Measurements from ENCODE around the gene RNASEH2A. TPM values are rescaled to one million over a fixed set of nuclear protein-coding genes. Genes with fewer than 3 reads are reported as not detected.

The RNASEH2A gene
- 10 to 100 TPM; 40.3 to 44.1 TPM for total RNA-seq

- peaks cover 27% of the 10 kb centered on the region for H3K36me3 Mint-ChIP-seq (ENCODE audit: low read depth)
These were observed at the start of gene RNASEH2A for GRCh38 chr19:12806242-12807081. Gene RNASEH2A, plus strand, starts transcription at chr19:12806584. Its CDS starts 90 bp downstream, at chr19:12806674.

DNA sequence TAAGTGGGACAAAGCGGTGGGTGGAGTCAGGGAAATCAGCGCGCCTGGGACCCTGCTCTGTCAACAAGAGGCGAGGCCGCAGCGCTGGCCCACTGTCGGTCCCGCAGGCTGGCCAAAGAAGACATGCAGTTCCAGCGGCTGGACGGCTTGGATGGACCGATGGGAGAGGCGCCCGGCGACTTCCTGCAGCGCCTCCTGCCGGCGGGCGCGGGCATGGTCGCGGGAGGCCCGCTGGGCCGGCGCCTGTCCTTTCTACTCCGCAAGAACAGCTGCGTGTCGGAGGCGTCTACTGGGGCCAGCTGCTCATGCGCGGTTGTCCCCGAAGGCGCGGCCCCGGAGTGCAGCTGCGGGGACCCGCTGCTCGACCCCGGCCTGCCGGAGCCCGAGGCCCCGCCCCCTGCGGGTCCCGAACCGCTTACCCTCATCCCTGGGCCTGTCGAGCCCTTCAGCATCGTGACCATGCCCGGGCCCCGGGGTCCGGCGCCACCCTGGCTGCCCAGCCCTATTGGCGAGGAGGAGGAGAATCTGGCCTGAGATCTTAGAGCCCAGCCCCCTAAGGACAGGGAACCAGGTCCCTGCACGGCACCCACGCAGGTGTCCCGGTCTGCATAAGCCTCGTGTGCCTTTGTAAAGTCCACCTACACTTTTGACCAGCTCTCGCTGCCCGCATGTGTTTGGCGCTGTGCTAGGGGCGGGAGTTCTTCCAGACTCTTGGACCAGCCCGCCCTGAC lies 48.7 kb upstream of the RNASEH2A start:
- Mint-ChIP-seq H3K27ac (no peak overlapping the region), H3K36me3 (ENCODE audit: low read depth) (no peaks in the 10 kb centered on the region), H3K4me3 (peak overlapping the region; percentile 41), H3K9me3 (no peaks in the 10 kb centered on the region), H3K27me3 (peaks cover 18% of the 10 kb centered on the region), H3K4me1 (ENCODE audit: low read depth) (peaks cover 10% of the 10 kb centered on the region)
- ATAC-seq (peak; percentile 83), DNase-seq (peak; percentile 77)
- TF ChIP-seq, protein P1, sequence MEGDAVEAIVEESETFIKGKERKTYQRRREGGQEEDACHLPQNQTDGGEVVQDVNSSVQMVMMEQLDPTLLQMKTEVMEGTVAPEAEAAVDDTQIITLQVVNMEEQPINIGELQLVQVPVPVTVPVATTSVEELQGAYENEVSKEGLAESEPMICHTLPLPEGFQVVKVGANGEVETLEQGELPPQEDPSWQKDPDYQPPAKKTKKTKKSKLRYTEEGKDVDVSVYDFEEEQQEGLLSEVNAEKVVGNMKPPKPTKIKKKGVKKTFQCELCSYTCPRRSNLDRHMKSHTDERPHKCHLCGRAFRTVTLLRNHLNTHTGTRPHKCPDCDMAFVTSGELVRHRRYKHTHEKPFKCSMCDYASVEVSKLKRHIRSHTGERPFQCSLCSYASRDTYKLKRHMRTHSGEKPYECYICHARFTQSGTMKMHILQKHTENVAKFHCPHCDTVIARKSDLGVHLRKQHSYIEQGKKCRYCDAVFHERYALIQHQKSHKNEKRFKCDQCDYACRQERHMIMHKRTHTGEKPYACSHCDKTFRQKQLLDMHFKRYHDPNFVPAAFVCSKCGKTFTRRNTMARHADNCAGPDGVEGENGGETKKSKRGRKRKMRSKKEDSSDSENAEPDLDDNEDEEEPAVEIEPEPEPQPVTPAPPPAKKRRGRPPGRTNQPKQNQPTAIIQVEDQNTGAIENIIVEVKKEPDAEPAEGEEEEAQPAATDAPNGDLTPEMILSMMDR (IDR thresholded peaks at IDR 0.05) = peak; percentile 98
- CTCF ChIA-PET = interaction anchor here (0.6 to 17.4 kb wide), 45 partner anchors 9 to 264 kb away, joined by 3 to 480 read pairs (median 5); partner anchors contain the start of genes DNASE2, FBXW9, GET3 and JUNB
- POLR2A ChIA-PET = interaction anchor here (0.9 to 2.9 kb wide), 7 partner anchors 11 to 89 kb away, joined by 3 to 9 read pairs (median 3); no protein-coding TSS in a partner anchor
- intact Hi-C loops (cut with micrococcal nuclease) = no loop called here

More at GRCh38 chr19:12806242-12807081, at the start of gene RNASEH2A:
- CTCF ChIA-PET = interaction anchor here (1.1 to 2.4 kb wide), 8 partner anchors 10 to 41 kb away, joined by 3 to 20 read pairs (median 5); partner anchors contain the start of gene JUNB
- intact Hi-C loops (cut with micrococcal nuclease) = no loop called here
- POLR2A ChIA-PET = interaction anchor here (0.6 to 1.9 kb wide), 8 partner anchors 9 to 131 kb away, joined by 3 to 8 read pairs (median 3); partner anchors contain the start of genes CALR and JUNB
- Mint-ChIP-seq H3K9me3 (no peaks in the 10 kb centered on the region), H3K4me1 (ENCODE audit: low read depth) (peaks cover 18% of the 10 kb centered on the region), H3K27ac (peak within 1 kb of the TSS; percentile 89), H3K4me3 (peak within 1 kb of the TSS; percentile 86), H3K27me3 (peaks cover 2% of the 10 kb centered on the region)
- peak; percentile 93 for DNase-seq
- TF ChIP-seq, protein P1 (IDR thresholded peaks at IDR 0.05) = no peak
- peak; percentile 91 for ATAC-seq

DNA sequence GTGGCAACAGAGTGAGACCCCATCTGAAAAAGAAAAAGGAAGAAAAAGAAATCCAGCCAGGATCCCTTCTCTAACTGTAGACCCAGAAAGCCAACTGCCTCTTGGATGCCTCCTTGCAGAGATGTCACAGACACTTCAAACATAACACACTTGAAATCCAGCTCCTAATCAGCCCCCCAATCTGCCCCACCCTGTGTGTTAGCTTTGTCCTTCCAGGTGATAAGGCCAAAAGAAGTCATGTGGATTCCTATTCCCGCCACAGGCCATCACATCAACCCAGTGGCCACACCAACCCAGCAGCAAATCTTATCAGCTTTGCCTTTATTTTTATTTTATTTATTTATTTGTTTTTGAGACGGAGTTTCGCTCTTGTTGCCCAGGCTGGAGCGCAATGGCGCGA lies 46.7 kb upstream of the RNASEH2A start:
- no peaks in the 10 kb centered on the region for H3K9me3 Mint-ChIP-seq
- ATAC-seq (no peak), DNase-seq (no peak)
- TF ChIP-seq, protein P1 (IDR thresholded peaks at IDR 0.05) = no peak
- ChIA-PET POLR2A (interaction anchor here (0.7 to 2.9 kb wide), 6 partner anchors 13 to 37 kb away, joined by 3 to 9 read pairs (median 4); no protein-coding TSS in a partner anchor), CTCF (interaction anchor here (0.8 to 17.4 kb wide), 29 partner anchors 10 to 178 kb away, joined by 3 to 480 read pairs (median 5); partner anchors contain the start of genes DNASE2, FBXW9, GET3 and JUNB)
- intact Hi-C loops (cut with micrococcal nuclease) = loop anchor here (2.0 to 5.0 kb wide), 2 partner anchors 37 to 88 kb away; no protein-coding TSS in a partner anchor
- H3K27me3 Mint-ChIP-seq = peaks cover 12% of the 10 kb centered on the region
- no peak overlapping the region for H3K4me3 Mint-ChIP-seq
- H3K36me3 Mint-ChIP-seq (ENCODE audit: low read depth) = no peaks in the 10 kb centered on the region
- H3K27ac Mint-ChIP-seq = no peak overlapping the region
- peaks cover 10% of the 10 kb centered on the region for H3K4me1 Mint-ChIP-seq (ENCODE audit: low read depth)

- TF ChIP-seq, protein P1 (IDR thresholded peaks at IDR 0.05) = no peak
- H3K27ac Mint-ChIP-seq = no peak overlapping the region
- ATAC-seq (no peak), DNase-seq (no peak)
- no peaks in the 10 kb centered on the region for H3K9me3 Mint-ChIP-seq
- peaks cover 6% of the 10 kb centered on the region for H3K4me1 Mint-ChIP-seq (ENCODE audit: low read depth)
- CTCF ChIA-PET = interaction anchor here (1.2 to 17.4 kb wide), 7 partner anchors 9 to 127 kb away, joined by 3 to 480 read pairs (median 5); partner anchors contain the start of genes GCDH, JUNB, PRDX2 and THSD8
- H3K27me3 Mint-ChIP-seq = peaks cover 4% of the 10 kb centered on the region
- intact Hi-C loops (cut with micrococcal nuclease) = loop anchor here (5.0 kb wide), 1 partner anchor 84 kb away; no protein-coding TSS in a partner anchor
- H3K4me3 Mint-ChIP-seq = no peak overlapping the region
- POLR2A ChIA-PET = interaction anchor here (0.6 to 1.6 kb wide), 6 partner anchors 14 to 49 kb away, joined by 3 to 4 read pairs (median 3); partner anchors contain the start of gene JUNB
- peaks cover 2% of the 10 kb centered on the region for H3K36me3 Mint-ChIP-seq (ENCODE audit: low read depth)
These were observed 43.3 kb upstream of the RNASEH2A start for GRCh38 chr19:12763100-12763499.

Data from activated CD8-positive, alpha-beta T cell treated with anti-CD3 and anti-CD28 coated beads for 36 hours (primary cell).